GM12878 (cell line): ENCODE results near the gene DPY19L3. TPM values are rescaled to one million over a fixed set of nuclear protein-coding genes. Genes with fewer than 3 reads are reported as not detected.

Source experiments
- CBX3 ChIP-seq: fragments of 200-600 bp; sonication (generic); IDR thresholded peaks from 2 replicates; pipeline ENCODE4 v1.6.1; 2016; ENCODE audit warnings: low read depth, borderline replicate concordance
- EGR1 ChIP-seq, 2 experiments: IDR thresholded peaks; 1 replicate in 1 of 2; 2 replicates in 1 of 2; pipeline ENCODE4 v1.6.1; 2011 to 2012; ENCODE audit warnings: low read depth in 2 of 2, low read length in 2 of 2, borderline replicate concordance in 1 of 2, mild to moderate bottlenecking in 1 of 2, moderate library complexity in 1 of 2
- JUND ChIP-seq: IDR thresholded peaks from 2 replicates; pipeline ENCODE4 v1.6.1; 2012; ENCODE audit warnings: low read depth, mild to moderate bottlenecking, low read length, improper control_type of control experiment, moderate library complexity
- NFIC ChIP-seq: IDR thresholded peaks from 2 replicates; pipeline ENCODE4 v1.6.1; 2012; ENCODE audit warnings: low read depth, mild to moderate bottlenecking, inconsistent platforms, low read length, moderate library complexity
- ZBTB4 ChIP-seq: fragments of 450-650 bp; formaldehyde crosslinking; IDR thresholded peaks from 2 replicates; pipeline ENCODE4 v1.4.0; 2022; ENCODE audit warnings: mild to moderate bottlenecking, moderate library complexity
- polyA plus RNA-seq, 11 experiments: library from polyadenylated mRNA; depleted of rRNA in 4 of 11; unstranded in 6 of 11; stranded (reverse) in 5 of 11; fragments of >200 nt; fragmentation: Nextera tagmentation in 4 of 11; fragmentation: Illumina TruSeq in 1 of 11; extraction: Ambion mirVana in 4 of 11; extraction: Trizol in 1 of 11; gene quantifications; 1 replicate in 1 of 11; 2 replicates in 10 of 11; pipeline versions ENCODE4 v1.2.1 to v1.2.3, GENCODE V29; 2011 to 2016; ENCODE audit warnings: inconsistent platforms in 2 of 11, missing spikeins in 2 of 11, low read depth in 1 of 11
- total RNA-seq, 4 experiments: library from RNA; depleted of rRNA in 3 of 4; stranded (reverse); fragments of >200 nt in 3 of 4; fragmentation: Illumina TruSeq in 1 of 4; extraction: Trizol in 1 of 4; gene quantifications; 2 replicates each; pipeline versions ENCODE4 v1.2.1 to v1.2.3, GENCODE V29; 2013 to 2021
- TF ChIP-seq, protein P1 (sequence below): IDR thresholded peaks from 2 replicates; pipeline ENCODE4 v1.6.1; 2012; ENCODE audit warnings: mild to moderate bottlenecking, low read depth, low read length

The DPY19L3 gene
- total and polyA plus RNA-seq, 10 of the 15 experiments (the other 5 are each of a cell fraction or from before 2014, with no cell fraction given) = 2.5 to 30.2 (median 13.7) TPM

DNA sequence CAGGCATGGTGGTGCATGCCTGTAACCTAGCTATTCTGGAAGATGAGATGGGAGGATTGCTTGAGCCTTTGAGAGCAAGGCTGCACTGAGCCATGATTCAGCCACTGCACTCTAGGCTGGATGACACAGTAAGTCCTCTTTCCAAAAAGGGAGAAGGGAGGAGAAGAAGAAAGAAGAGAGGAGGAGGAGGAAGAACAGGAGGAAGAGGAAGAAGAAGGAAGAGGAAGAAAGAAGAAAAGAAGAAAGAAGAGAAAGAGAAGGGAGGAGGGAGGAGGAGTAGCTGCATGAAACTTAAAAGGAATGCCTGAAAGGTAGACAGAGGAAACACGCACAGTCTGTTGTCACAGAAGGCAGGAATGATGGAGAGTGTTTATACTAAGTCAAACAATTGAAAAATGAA, 3.6 kb upstream of the DPY19L3 start (continued):
- no peak for TF ChIP-seq ZBTB4 (CRISPR knock-in tag)
- TF ChIP-seq CBX3 = no peak
- no peak for TF ChIP-seq EGR1 (IDR thresholded peaks at IDR 0.05; ENCODE audit: borderline replicate concordance in 1 of 2, low read depth in 2 of 2, low read length in 2 of 2)
- TF ChIP-seq, protein P1, sequence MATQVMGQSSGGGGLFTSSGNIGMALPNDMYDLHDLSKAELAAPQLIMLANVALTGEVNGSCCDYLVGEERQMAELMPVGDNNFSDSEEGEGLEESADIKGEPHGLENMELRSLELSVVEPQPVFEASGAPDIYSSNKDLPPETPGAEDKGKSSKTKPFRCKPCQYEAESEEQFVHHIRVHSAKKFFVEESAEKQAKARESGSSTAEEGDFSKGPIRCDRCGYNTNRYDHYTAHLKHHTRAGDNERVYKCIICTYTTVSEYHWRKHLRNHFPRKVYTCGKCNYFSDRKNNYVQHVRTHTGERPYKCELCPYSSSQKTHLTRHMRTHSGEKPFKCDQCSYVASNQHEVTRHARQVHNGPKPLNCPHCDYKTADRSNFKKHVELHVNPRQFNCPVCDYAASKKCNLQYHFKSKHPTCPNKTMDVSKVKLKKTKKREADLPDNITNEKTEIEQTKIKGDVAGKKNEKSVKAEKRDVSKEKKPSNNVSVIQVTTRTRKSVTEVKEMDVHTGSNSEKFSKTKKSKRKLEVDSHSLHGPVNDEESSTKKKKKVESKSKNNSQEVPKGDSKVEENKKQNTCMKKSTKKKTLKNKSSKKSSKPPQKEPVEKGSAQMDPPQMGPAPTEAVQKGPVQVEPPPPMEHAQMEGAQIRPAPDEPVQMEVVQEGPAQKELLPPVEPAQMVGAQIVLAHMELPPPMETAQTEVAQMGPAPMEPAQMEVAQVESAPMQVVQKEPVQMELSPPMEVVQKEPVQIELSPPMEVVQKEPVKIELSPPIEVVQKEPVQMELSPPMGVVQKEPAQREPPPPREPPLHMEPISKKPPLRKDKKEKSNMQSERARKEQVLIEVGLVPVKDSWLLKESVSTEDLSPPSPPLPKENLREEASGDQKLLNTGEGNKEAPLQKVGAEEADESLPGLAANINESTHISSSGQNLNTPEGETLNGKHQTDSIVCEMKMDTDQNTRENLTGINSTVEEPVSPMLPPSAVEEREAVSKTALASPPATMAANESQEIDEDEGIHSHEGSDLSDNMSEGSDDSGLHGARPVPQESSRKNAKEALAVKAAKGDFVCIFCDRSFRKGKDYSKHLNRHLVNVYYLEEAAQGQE = no peak
- no peak for TF ChIP-seq NFIC
- no peak for TF ChIP-seq JUND
